GM21447 (cell line): Measurements from ENCODE around the gene KCNAB2.

Source experiments
- ATAC-seq: cut with Tn5 transposase; IDR thresholded peaks from one replicate; pipeline ENCODE4 v1.9.1; 2021; ENCODE audit not compliant: unreplicated experiment

KCNAB2 gene

DNA sequence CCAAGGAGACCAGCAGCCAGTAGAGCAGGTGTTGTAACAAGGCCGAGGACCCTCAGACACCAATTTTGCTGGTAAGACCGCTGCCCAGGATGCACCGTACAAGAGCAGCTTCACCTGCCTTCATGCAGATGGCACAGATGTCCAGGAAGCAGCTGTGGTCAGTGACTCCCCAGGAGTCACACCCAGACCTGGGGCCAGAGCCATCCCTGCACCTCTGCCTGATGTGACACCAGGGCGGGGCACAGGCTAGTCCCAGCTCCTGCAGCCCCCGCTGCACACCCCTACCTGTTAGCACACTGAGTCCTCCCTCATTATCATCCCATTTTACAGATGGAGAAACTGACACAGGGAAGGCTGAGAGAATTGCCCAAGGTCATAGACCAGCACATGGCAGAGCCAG is 16.3 kb upstream of the KCNAB2 start:
- ATAC-seq = no peak

DNA sequence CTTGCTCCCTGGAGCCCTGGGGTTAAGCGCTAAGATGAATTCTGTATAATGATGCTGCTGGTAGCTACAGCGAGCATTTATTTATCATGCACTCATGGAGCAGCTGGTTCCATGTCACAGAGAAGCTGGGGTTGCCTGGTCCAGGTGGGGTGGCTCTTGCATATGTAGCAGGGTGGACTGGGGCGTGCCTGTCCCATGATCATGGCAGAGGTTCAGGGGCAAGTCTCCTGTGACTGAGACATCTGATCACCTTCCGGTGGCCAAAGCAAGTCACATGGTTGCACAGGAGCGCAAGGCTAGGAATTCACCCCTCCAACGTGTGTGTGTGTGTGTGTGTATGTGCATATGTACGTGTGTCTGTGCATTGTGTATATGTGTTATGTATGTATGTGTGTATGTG is 15.6 kb upstream of the KCNAB2 start:
- ATAC-seq = no peak

DNA sequence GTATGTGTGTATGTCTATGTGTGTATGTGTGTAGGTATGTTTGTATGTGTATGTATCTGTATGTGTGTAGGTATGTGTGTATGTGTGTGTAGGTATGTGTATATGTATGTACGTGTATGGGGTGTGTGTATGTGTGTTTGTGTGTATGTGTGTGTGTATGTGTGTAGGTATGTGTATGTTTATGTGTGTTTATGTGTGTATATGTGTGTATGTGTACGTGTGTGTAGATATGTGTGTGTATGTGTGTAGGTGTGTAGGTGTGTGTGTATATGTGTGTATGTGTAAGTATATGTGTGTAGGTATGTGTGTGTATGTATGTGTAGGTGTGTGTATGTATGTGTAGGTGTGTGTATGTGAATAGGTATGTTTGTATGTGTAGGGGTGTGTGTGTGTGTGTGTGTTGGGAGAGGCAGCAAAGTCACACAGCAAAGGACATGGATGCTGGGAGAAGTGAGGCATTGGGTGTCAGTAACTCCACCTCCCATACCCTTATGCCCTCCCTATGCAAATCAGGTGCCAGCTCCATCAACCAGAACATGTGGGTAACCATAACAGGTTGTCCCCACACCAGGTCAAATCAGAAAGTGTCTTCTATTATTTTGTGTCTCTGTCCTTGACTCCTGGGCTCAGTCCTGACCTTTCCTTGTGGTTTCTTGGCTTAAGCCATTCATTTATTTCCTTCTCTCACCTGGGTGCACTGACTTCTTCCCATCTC is 15.0 kb upstream of the KCNAB2 start:
- ATAC-seq = no peak

DNA sequence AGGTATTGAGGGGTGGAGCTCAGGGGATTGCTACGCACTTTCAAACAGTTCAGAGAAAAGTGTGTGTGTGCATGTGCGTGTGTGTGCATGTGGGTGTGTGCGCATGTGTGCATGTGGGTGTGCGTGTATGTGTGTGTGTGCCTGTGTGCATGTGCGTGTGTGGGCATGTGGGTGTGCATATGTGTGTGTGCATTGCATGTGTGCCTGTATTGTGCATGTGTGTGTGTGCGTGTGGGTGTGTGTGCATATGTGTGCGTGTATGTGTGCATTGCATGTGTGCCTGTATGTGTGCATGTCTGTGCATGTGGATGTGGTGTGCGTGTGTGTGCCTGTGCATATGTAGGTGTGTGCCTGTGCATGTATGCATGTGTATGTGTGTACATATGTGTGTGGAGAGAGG is 12.6 kb upstream of the KCNAB2 start:
- no peak for ATAC-seq

DNA sequence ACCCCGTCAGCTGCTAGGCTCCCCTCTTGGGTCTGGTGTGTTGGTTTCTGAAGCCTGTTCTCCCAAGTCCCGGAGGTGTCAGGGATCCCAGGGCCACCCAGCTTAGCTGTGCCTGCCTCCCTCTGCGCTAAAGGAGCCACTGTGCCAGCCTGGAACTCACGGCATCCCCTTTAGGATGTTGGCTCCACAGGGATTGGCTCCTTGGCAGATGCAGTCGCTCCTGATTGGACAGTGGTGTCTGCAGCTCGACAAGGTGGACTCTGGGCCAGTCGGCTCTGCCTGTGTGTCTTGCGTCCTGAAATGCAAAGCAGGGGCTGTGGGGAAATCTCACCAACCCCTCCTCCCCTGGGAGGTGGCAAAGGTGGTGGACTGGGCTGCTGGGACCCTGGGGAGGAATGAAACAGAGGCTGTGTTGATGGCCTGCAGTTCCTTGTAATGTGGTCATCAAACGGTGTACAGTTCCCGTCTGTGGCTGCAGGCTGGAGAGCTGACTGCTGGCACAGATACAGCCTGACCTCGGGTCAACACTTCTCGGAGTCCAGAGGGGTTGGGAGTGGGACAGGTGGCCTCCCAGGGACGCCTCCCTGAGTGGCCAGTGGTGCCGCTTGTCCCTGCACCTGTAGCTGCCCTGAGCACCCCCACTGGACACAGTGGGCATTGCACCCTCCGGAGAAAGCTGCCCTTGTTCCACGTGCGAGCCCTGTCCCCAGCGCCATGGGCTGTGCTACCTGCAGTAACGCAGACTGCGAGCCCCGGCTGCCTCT is 11.5 kb upstream of the KCNAB2 start:
- no peak for ATAC-seq

DNA sequence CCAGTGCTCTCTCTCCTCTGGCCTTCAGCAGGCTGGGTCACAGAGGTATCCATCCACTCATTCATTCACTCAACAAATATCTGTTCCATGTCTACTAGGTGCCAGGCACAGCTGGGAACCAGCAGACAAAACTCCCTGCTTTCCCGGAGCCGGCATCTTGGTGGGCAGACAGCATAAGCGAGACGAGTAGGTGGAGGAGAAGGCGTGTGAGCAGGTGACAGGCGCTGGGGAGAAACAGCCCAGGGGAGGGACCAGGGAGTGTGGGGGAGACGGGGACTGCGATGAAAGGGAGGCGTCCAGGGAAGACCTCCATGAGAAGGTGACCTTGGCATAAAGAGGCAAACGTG is 11.0 kb upstream of the KCNAB2 start:
- no peak for ATAC-seq

DNA sequence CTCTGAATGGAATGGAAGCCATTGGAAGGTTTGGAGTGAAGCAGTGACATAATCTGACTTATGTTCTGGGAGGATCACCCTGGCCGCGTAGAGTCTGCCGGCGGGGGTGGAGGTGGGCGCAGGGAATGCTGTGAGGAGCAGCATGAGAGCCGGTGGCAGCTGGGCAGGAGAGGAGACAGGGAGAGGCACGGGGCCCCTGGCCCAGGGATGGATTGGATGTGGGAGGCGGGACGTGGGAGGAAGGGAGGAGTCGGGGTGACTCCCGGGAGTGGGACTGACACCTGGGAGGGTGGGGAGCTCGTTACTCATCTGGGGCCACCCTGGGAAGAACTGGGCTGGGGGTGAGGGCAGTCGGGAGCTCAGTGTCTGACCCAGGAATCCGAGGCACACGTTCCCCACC is 10.4 kb upstream of the KCNAB2 start:
- ATAC-seq = no peak

DNA sequence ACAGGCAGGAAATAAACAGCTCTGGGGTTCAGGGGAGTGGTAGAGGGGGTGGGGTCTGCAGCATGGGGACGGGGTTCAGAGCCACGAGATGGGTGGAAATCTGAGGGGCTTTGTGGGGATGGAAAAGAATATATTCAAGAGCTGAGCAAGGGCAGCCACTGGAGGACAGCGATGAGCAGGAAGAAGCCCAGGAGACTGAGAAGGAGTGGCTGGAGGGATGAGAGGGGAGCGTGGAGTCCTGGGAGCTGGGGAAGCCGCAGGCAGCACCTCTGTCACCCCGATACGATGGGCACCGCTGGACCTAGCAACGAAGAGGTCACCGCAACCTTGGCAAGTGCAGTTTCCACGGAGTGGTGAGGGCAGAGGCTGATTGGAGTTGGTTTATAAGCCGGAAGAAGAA is 10.0 kb upstream of the KCNAB2 start:
- no peak for ATAC-seq

DNA sequence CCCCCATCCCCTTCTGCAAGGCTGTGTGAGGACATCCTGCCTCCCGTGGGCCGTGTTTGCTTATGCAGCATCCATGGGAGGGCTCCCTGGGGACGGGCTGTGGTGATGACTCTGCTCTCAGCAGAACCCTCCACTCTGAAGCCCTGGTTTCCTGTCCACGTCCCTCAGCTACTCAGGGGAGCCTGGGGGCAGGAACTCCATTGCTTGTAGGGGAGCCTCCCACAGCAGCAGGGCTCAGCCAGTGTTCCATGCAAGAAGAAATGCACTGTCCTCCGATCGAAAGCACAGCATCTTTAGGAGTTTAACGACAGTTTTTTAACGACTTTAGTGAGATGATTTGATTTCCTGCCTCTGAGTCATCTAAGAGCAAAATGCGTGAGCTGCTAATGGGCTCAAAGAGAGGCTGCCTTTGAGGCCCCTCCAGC is 8.3 kb upstream of the KCNAB2 start:
- peak; percentile 71 for ATAC-seq

DNA sequence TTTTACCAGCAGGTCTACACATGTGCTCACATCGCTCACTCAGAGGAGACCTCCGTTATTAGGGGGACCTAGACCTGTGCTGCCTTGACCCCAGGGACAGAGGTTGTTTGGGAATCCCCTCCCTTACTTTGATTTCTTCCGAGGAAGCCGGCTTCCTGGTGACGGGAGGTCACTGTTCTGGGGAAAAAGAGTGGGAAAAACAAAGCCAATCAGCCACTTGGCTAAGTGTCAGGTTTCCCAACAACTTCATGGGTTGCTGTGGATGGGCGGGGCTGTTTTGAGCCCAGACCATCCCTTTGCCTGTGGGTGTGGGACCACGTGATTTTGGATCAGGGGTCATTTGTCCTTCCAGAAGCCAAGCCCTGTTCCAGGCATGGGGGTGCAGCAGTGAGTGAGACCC is 7.1 kb upstream of the KCNAB2 start:
- ATAC-seq = no peak

DNA sequence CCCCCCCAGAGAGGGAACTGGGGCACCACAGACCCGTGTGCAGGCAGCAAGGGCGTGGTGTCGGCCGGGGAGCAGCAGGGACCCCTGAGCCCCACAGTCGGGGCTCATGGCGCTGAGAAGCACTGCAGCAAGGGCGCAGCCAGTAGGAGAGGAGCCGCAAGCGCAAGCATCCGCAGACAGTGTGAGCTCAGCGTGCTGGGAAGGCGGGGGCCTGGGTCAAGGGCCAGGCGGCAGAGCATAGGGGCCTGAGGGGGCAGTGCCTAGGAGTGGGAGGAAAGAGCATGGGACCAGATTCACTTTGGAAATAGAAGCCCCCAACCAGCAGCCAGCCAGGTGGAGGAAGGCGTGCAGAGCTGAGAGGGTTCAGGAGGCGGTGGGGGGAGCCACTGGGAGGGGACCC is 6.7 kb upstream of the KCNAB2 start:
- ATAC-seq = no peak

DNA sequence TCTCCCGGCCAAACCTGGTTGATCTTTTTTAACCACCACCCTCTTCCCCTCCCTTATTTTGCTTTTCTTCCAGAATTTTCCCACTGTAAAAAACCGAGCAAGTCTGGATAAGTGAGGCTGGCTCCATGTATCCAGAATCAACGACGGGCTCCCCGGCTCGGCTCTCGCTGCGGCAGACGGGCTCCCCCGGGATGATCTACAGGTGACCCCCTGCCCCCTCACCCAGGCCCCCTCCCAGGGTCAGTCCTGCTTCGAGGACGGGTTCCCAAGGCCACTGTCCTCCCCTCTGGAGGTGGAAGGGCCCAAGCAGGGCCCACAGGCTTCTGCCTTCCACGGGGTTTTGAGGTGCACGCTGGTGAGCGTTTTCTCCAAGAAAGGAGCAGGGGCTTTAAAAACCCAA is 5.2 kb upstream of the KCNAB2 start:
- no peak for ATAC-seq

DNA sequence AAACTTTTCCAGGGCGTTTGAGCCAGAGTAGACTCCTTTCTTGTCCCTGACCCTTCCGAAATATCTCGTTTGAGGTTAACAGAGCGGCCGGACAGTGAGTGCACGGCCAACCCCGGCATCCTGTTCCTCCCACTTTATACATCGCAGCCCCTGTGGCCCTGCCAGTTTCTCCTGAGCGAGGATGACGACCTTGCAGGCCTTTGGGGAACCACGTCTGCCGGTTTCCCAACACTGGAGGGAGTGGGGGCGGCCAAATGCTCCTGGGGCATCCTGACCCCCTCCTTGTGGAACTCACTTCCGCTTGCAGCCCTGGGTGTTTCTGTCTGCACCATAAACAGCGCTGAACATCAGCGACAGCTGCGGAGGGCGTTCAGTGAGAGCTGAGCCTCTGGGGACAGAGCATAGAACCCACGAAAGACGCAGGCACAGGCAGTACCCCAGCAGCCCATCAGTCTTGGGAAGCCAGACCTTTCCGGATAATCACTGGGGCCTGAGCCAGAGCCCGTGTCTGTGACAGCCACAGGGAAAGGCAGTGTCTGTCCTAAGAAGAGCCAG is 4.8 kb upstream of the KCNAB2 start:
- no peak for ATAC-seq

DNA sequence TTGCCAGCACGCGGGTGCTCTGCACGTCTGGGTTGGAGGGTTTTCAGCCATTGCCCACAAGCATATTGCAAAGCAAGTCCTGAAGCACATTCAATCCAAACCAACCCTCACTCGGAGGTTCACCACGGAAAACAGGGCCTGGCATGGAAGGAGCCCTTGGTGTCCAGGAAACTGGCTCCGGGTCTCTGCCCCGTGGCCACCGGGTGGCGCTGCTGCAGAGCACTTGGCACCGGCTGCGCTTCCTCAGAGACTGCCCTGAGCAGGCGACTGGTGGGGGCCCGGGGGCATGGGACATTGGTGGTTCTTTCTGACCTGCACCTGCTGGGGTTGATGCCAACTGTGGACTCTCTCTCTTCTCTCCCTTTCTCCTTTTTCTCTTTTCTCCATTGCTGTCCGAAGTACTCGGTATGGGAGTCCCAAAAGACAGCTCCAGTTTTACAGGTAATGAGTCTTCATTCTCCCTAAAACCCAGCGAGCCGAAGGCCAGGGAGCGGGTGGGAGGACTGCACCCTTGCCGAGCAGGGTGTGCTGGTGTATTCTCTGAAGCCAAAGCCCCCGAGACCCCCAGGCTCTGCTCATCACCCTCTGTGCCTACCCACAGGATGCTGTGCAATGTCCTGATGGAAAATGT is 4.1 kb upstream of the KCNAB2 start:
- no peak for ATAC-seq

DNA sequence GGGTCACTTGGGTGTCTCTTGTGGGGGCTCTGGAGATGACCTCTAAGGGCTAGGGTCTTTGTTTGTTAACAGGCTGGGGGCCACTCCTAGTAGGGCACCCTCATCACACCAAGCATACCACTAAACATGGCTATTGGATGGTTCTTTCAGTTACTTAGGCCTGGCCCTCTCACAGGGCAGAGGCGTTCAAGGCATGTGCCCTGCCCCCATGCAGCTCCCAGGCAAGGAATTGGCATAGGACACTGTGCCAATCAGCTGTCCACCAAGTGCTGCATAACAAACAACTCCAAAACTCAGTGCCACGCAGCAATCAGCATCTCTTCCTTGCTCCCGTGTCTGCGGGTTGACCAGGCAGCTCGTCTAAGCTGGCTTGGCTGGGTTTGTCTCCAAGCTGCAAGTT is 2.1 kb upstream of the KCNAB2 start:
- ATAC-seq = no peak

DNA sequence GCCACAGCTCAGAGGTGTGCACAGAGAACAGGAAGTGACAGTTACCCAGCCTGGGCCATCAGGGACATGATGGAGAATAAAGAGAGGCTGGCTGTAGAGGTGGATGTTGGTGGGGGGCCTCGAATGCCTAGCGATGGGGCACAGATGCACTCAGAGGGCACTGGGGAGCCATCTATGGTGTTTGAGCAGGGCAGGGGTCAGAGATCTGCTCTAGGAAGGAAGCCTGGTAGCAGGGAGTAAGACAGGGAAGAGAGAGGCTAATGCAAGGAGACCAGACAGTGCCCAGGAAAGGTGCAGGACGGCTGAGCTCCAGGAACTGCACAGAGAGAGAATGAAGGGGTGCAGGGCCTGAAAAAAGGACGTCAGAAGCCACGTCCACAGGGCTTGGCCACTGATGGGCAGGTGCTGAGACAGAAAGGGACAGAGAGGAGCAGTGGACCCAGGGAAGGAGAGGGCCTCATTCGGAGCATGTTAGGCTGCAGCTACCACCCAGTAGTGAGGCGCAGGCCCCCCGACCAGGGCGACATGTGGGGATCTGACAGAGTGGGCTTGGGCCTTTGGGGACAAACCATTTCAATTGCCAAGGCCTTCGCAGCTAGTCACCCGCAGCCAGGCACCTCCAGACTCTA is 1.1 kb upstream of the KCNAB2 start:
- no peak for ATAC-seq

DNA sequence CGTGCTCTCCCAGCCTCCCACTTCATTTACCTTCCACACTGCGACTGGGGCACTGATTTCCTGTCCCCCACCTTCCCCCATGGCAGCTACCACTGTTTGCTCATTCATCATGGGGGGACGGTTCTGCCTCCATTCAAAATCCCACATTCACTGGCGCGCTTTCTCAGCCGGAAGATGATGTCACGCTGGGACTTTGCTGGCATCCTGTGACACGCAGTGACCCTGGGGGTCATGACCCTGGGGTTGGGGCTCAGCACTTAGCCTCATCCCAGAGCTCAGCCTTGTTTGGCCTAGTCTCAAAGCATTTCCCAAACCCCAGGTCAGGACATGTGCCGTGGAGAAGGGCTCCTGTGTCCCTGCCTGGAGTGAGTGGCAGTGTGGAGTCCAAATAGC is 582 bp upstream of the KCNAB2 start:
- ATAC-seq = no peak

DNA sequence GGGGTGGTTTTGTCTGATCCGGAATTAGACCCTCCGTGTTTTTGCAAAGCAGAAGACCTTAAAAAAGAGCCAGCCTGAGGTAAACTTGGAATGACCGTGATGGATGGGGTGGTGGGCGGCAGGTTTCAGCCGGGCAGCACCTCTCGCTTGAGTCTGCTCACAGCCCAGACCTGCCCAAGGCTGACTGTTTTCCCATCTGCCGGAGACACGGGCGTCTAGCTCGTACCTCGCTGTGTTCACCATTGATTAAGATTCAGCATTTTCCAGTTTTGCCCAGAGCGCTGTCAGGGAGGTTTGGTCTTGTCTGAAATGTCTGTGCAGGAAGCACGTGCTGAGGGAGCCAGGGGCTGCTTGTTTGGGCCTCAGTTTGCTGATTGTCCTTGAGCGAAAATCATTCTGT is 591 bp downstream of the KCNAB2 start:
- ATAC-seq = no peak

DNA sequence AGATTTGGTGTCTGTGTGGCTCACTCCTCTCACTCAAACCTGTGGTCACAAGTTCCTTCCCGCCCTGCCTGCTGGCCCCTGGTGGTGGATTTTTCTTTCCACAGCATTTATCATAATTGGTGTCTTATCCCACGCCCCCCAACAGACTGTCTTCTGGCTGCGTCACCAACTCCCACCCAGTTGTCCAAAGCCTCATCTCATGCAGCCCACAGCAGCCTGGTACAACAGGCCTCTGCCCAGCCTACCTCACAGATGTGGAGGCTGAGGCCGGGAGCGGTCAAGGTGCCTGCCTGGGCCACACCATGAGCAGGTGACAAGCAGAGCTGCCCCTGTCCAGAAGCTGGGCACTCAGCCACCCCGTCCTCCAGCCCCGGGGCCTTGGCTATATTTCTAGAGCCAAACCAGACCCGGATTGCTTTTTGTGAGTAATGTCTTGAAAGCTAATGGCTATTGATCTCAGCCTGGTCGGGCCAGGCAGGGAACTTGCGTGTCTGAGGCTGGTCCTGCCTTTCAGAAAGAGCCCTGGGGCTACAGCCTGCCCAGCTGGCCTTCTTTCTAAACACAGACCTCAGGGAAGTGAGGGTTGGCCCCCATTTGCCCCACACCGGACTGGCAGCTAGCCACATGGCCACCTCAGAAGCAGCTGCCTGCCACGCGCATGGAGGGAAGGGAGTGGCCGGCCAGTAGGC is 2.6 kb downstream of the KCNAB2 start:
- no peak for ATAC-seq

DNA sequence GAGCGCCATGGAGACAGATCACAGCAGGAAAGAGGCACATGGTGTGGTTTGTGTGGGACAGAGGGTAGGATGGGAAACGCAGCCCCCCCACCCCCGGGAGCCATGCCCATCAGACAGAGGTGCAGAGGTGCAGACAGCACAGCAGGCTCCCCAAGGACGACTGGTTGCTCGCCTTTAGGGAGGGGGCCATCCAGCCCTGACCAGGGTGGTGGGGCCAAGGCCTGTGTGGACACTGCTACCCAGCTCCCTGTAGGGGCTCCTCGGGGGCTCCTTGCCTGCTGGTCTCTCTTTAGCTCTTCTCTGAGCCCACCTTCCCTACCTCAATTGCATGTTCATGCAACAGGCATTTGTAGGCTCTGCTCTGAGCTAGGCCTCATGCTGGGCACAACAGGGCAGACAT is 3.7 kb downstream of the KCNAB2 start:
- ATAC-seq = no peak

DNA sequence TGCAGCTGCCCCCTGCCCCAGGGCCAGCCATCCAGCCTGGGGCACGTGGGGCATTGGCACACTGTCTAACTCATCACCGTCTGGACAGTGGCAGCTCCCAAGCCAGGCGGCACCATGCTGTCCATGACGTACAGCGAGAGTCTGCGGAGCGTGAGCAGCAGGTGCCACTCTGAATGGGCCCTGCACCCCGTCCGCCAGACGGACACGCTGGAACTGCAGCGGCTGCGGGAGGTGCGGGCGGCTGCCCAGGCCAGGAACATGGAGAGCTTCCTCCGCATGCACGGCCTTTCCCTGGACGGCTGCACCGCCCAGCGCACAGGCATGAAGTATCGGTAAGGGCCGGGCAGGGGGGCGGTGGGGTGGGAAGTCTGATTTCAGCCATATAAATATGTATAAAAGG is 5.7 kb downstream of the KCNAB2 start:
- no peak for ATAC-seq
